ENCODE results near the gene SLC66A2.
"Not testable (repeated sequence)": the region's sequence is repeated elsewhere in the genome, so short reads cannot be mapped to it uniquely, and the experiment has no call there.

The SLC66A2 gene

GRCh38 chr18:79970419-79971133 is 19.1 kb upstream of the SLC66A2 start:
- DNase-seq (ENCODE audit: low spot score) = no peak

- peak; percentile 87 for DNase-seq (ENCODE audit: low spot score)
These were observed 13.9 kb upstream of the SLC66A2 start for GRCh38 chr18:79965119-79965902.

GRCh38 chr18:79964330-79965118 is 13.1 kb upstream of the SLC66A2 start, which contains the start of gene HSBP1L1:
TSS of gene HSBP1L1 (plus strand) at chr18:79964643. CDS start at chr18:79964736, 93 bp downstream.
- DNase-seq (ENCODE audit: low spot score) = peak; percentile 83

GRCh38 chr18:79963658-79964329 is 12.3 kb upstream of the SLC66A2 start:
- DNase-seq (ENCODE audit: low spot score) = no peak

- DNase-seq (ENCODE audit: low spot score) = no peak
These were observed 11.6 kb upstream of the SLC66A2 start for GRCh38 chr18:79962835-79963657.

GRCh38 chr18:79962311-79962710 is 10.9 kb upstream of the SLC66A2 start:
- peak; percentile 33 for DNase-seq (ENCODE audit: low spot score)

- no peak for DNase-seq (ENCODE audit: low spot score)
These were observed 10.3 kb upstream of the SLC66A2 start for GRCh38 chr18:79961527-79962291.

- DNase-seq (ENCODE audit: low spot score) = no peak
These were observed 9.6 kb upstream of the SLC66A2 start for GRCh38 chr18:79960921-79961526.

- not testable (repeated sequence) for DNase-seq (ENCODE audit: low spot score)
These were observed 8.8 kb upstream of the SLC66A2 start for GRCh38 chr18:79960161-79960801.

- DNase-seq (ENCODE audit: low spot score) = no peak
These were observed 7.5 kb upstream of the SLC66A2 start for GRCh38 chr18:79958981-79959380.

- DNase-seq (ENCODE audit: low spot score) = no peak
These were observed 4.8 kb upstream of the SLC66A2 start for GRCh38 chr18:79956276-79956675.

GRCh38 chr18:79955302-79956075 is 4.0 kb upstream of the SLC66A2 start:
- DNase-seq (ENCODE audit: low spot score) = no peak

- no peak for DNase-seq (ENCODE audit: low spot score)
These were observed 3.3 kb upstream of the SLC66A2 start for GRCh38 chr18:79954791-79955190.

GRCh38 chr18:79953971-79954651 is 2.7 kb upstream of the SLC66A2 start:
- DNase-seq (ENCODE audit: low spot score) = peak; percentile 52

- DNase-seq (ENCODE audit: low spot score) = no peak
These were observed 1.6 kb upstream of the SLC66A2 start for GRCh38 chr18:79952996-79953559.

- DNase-seq (ENCODE audit: low spot score) = no peak
These were observed 1.1 kb upstream of the SLC66A2 start for GRCh38 chr18:79952456-79952995.
